Smooth muscle cell of the brain vasculature (primary cell): ENCODE data around the gene WASL.
"Not testable (repeated sequence)": the region's sequence is repeated elsewhere in the genome, so short reads cannot be mapped to it uniquely, and the experiment has no call there.

Experiments used
- DNase-seq: peaks from one replicate; pipeline ENCODE4 v3.0.0-alpha.2; 2012; ENCODE audit warnings: low read depth, low spot score

The WASL gene

GRCh38 chr7:123748734-123749536 lies at the start of gene WASL:
TSS of gene WASL (minus strand) at chr7:123749003. CDS start at chr7:123748734, 269 bp downstream.
- DNase-seq, result peak; percentile 72

- peak; percentile 46 for DNase-seq
These were observed 49.1 kb upstream of the WASL start for GRCh38 chr7:123797673-123798531.

GRCh38 chr7:123796568-123796967 lies 47.8 kb upstream of the WASL start:
- no peak for DNase-seq

GRCh38 chr7:123795917-123796316 lies 47.1 kb upstream of the WASL start:
- no peak for DNase-seq

- DNase-seq, result not testable (repeated sequence)
These were observed 46.3 kb upstream of the WASL start for GRCh38 chr7:123795116-123795515.

- DNase-seq, result no peak
These were observed 43.7 kb upstream of the WASL start for GRCh38 chr7:123792547-123792946.

- no peak for DNase-seq
These were observed 42.2 kb upstream of the WASL start for GRCh38 chr7:123791001-123791400.

- no peak for DNase-seq
These were observed 41.0 kb upstream of the WASL start for GRCh38 chr7:123789817-123790216.

GRCh38 chr7:123789206-123789784 lies 40.5 kb upstream of the WASL start:
- DNase-seq, result no peak

- DNase-seq, result no peak
These were observed 39.8 kb upstream of the WASL start for GRCh38 chr7:123788584-123788983.

GRCh38 chr7:123787220-123788007 lies 38.6 kb upstream of the WASL start:
- DNase-seq, result no peak

GRCh38 chr7:123784263-123784662 lies 35.5 kb upstream of the WASL start:
- no peak for DNase-seq

- DNase-seq, result no peak
These were observed 35.0 kb upstream of the WASL start for GRCh38 chr7:123783820-123784219.

- DNase-seq, result no peak
These were observed 33.4 kb upstream of the WASL start for GRCh38 chr7:123782071-123782798.

- not testable (repeated sequence) for DNase-seq
These were observed 31.7 kb upstream of the WASL start for GRCh38 chr7:123780472-123780871.

- DNase-seq, result no peak
These were observed 25.7 kb upstream of the WASL start for GRCh38 chr7:123774496-123774895.

GRCh38 chr7:123773481-123773880 lies 24.7 kb upstream of the WASL start:
- no peak for DNase-seq

GRCh38 chr7:123772652-123773051 lies 23.8 kb upstream of the WASL start:
- no peak for DNase-seq

- DNase-seq, result no peak
These were observed 23.0 kb upstream of the WASL start for GRCh38 chr7:123771846-123772245.

GRCh38 chr7:123771256-123771655 lies 22.5 kb upstream of the WASL start:
- no peak for DNase-seq

GRCh38 chr7:123770378-123770777 lies 21.6 kb upstream of the WASL start:
- no peak for DNase-seq
